DND-41 (cell line): ENCODE data around the gene POLR2C.

ENCODE experiments used
- EZH2 ChIP-seq: IDR thresholded peaks from 3 replicates; pipeline ENCODE4 v1.6.1; 2012; ENCODE audit warnings: borderline replicate concordance, low read depth, mild to moderate bottlenecking, moderate library complexity, low read length, inconsistent platforms; ENCODE audit not compliant: severe bottlenecking
- TF ChIP-seq, protein P1 (sequence below): IDR thresholded peaks from 2 replicates; pipeline ENCODE4 v1.5.1; 2012; ENCODE audit warnings: borderline replicate concordance, low read length, moderate library complexity, mild to moderate bottlenecking; ENCODE audit not compliant: poor library complexity, severe bottlenecking; ENCODE audit errors: extremely low read depth

DNA sequence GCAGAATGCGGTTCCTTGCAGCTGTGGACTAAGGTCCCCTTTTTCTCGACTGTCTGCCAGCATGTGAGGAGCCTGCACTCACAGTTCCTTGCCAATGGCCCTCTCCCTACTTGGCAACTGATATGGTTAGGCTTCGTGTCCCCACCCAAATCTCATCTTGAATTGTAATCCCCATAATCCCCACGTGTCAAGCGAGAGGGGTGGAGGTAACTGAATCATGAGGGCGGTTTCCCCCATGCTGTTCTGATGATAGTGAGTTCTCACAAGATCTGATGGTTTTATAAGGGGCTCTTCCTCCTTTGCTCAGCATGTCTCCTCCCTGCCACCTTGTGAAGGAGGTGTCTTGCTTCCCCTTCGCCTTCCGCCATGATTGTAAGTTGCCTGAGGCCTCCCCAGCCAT is 35.2 kb upstream of the POLR2C start:
- TF ChIP-seq, protein P1, sequence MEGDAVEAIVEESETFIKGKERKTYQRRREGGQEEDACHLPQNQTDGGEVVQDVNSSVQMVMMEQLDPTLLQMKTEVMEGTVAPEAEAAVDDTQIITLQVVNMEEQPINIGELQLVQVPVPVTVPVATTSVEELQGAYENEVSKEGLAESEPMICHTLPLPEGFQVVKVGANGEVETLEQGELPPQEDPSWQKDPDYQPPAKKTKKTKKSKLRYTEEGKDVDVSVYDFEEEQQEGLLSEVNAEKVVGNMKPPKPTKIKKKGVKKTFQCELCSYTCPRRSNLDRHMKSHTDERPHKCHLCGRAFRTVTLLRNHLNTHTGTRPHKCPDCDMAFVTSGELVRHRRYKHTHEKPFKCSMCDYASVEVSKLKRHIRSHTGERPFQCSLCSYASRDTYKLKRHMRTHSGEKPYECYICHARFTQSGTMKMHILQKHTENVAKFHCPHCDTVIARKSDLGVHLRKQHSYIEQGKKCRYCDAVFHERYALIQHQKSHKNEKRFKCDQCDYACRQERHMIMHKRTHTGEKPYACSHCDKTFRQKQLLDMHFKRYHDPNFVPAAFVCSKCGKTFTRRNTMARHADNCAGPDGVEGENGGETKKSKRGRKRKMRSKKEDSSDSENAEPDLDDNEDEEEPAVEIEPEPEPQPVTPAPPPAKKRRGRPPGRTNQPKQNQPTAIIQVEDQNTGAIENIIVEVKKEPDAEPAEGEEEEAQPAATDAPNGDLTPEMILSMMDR = no peak
- TF ChIP-seq EZH2 = no peak
